Astrocyte (in vitro differentiated cells and primary cell): ENCODE results near the gene JAM3. TPM values are rescaled to one million over a fixed set of nuclear protein-coding genes. Genes with fewer than 3 reads are reported as not detected.

Source experiments
- DNase-seq: peaks from one replicate; pipeline ENCODE4 v3.0.0-alpha.2; 2010; ENCODE audit warnings: low read depth
- FAIRE-seq: peaks from 2 replicates; lab custom pipeline; 2011; peaks lifted over from hg19 to GRCh38; lab: Jason Lieb, UNC
- H2AFZ ChIP-seq: 2 replicates; pipeline ENCODE4 v1.6.0; 2012; ENCODE audit warnings: low read depth, low read length, inconsistent platforms
- H3K27ac ChIP-seq: 2 replicates; pipeline ENCODE4 v1.5.1; 2011; ENCODE audit warnings: low read depth, low read length, inconsistent platforms
- H3K27me3 ChIP-seq: 2 replicates; pipeline ENCODE4 v1.6.0; 2011; ENCODE audit warnings: low read length, inconsistent platforms; ENCODE audit not compliant: insufficient read depth
- H3K36me3 ChIP-seq: 2 replicates; pipeline ENCODE4 v1.5.1; 2011; ENCODE audit warnings: low read length, inconsistent platforms; ENCODE audit not compliant: insufficient read depth
- H3K4me1 ChIP-seq: 2 replicates; pipeline ENCODE4 v1.5.1; 2011; ENCODE audit warnings: low read length, inconsistent platforms; ENCODE audit not compliant: insufficient read depth
- H3K4me2 ChIP-seq: 2 replicates; pipeline ENCODE4 v1.6.0; 2012; ENCODE audit warnings: low read length, inconsistent platforms
- H3K4me3 ChIP-seq: 2 replicates; pipeline ENCODE4 v1.5.1; 2011; ENCODE audit warnings: low read depth, mild to moderate bottlenecking, low read length, inconsistent platforms; ENCODE audit not compliant: insufficient read depth
- H3K79me2 ChIP-seq: 2 replicates; pipeline ENCODE4 v1.6.0; 2012; ENCODE audit warnings: mild to moderate bottlenecking, low read length, inconsistent platforms; ENCODE audit not compliant: insufficient read depth
- H3K9ac ChIP-seq: 2 replicates; pipeline ENCODE4 v1.6.0; 2012; ENCODE audit warnings: mild to moderate bottlenecking, low read length, inconsistent platforms
- H3K9me3 ChIP-seq: 2 replicates; pipeline ENCODE4 v1.5.1; 2012; ENCODE audit warnings: low read depth, mild to moderate bottlenecking, low read length, inconsistent platforms; ENCODE audit not compliant: insufficient read depth
- H4K20me1 ChIP-seq: 2 replicates; pipeline ENCODE4 v1.6.0; 2012; ENCODE audit warnings: low read length, inconsistent platforms; ENCODE audit not compliant: insufficient read depth
- H3K27ac Mint-ChIP-seq: one replicate; pipeline ENCODE4 v1.8.0; 2021; ENCODE audit warnings: mild to moderate bottlenecking, mixed read lengths; ENCODE audit not compliant: unreplicated experiment
- H3K27me3 Mint-ChIP-seq: one replicate; pipeline ENCODE4 v1.8.0; 2021; ENCODE audit warnings: low read depth, mixed read lengths; ENCODE audit not compliant: unreplicated experiment
- H3K36me3 Mint-ChIP-seq: one replicate; pipeline ENCODE4 v1.8.0; 2021; ENCODE audit warnings: low read depth, mixed read lengths; ENCODE audit not compliant: unreplicated experiment
- H3K4me1 Mint-ChIP-seq: one replicate; pipeline ENCODE4 v1.8.0; 2021; ENCODE audit warnings: low read depth, mixed read lengths; ENCODE audit not compliant: unreplicated experiment
- H3K4me3 Mint-ChIP-seq: one replicate; pipeline ENCODE4 v1.8.0; 2021; ENCODE audit warnings: mild to moderate bottlenecking, moderate library complexity, mixed read lengths; ENCODE audit not compliant: unreplicated experiment
- H3K9me3 Mint-ChIP-seq: one replicate; pipeline ENCODE4 v1.8.0; 2021; ENCODE audit warnings: mild to moderate bottlenecking, mixed read lengths; ENCODE audit not compliant: unreplicated experiment
- EZH2 ChIP-seq: IDR thresholded peaks from 2 replicates; pipeline ENCODE4 v1.6.1; 2012; ENCODE audit warnings: mild to moderate bottlenecking, low read length, inconsistent platforms; ENCODE audit not compliant: insufficient read depth
- total RNA-seq: library from RNA; stranded (reverse); gene quantifications from 2 replicates; pipeline ENCODE4 v1.2.1, GENCODE V29; 2021
- TF ChIP-seq, protein P1 (sequence below): IDR thresholded peaks from 2 replicates; pipeline ENCODE4 v1.5.1; 2011; ENCODE audit warnings: low read depth, mild to moderate bottlenecking, inconsistent platforms, low read length, moderate library complexity; ENCODE audit not compliant: insufficient read depth

JAM3 gene
- total RNA-seq, 1 donor from 2014 or later: 88.3 TPM

DNA sequence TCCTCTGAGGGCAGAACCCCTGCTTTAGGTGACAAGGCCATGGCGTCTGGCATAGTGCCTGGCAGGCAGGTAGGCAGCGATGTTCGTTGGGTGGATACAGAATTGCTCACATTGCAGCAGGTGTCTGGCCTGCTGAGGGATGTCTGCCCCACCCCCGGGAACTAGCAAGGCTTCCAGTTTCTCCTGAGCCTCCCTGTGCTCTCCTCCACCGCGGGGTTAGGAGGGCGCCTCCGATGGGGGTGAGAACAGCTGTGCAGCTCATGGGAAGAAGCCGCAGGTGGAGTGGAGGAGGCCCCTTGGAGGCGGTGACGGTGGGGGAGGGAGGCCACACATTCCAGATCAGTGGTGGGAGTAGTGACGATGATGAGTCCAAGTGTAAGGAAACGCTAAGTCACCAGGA, 48.3 kb upstream of the JAM3 start:
- H3K4me1 Mint-ChIP-seq: peaks cover 7% of the 10 kb centered on the region

GRCh38 chr11:134021326-134021725, 47.5 kb upstream of the JAM3 start:
- no peaks in the 10 kb centered on the region for H3K4me1 ChIP-seq
- no peak overlapping the region for H3K27ac Mint-ChIP-seq
- FAIRE-seq: no peak
- no peak overlapping the region for H3K4me3 Mint-ChIP-seq
- H3K36me3 ChIP-seq: no peaks in the 10 kb centered on the region
- no peak overlapping the region for H3K9ac ChIP-seq
- no peak overlapping the region for H3K4me2 ChIP-seq
- H3K36me3 Mint-ChIP-seq: peaks cover 2% of the 10 kb centered on the region
- no peak overlapping the region for H3K4me3 ChIP-seq
- peaks cover 13% of the 10 kb centered on the region for H3K27me3 ChIP-seq
- DNase-seq: no peak
- no peaks in the 10 kb centered on the region for H4K20me1 ChIP-seq
- H2AFZ ChIP-seq: no peak overlapping the region
- TF ChIP-seq EZH2: no peak
- TF ChIP-seq, protein P1, sequence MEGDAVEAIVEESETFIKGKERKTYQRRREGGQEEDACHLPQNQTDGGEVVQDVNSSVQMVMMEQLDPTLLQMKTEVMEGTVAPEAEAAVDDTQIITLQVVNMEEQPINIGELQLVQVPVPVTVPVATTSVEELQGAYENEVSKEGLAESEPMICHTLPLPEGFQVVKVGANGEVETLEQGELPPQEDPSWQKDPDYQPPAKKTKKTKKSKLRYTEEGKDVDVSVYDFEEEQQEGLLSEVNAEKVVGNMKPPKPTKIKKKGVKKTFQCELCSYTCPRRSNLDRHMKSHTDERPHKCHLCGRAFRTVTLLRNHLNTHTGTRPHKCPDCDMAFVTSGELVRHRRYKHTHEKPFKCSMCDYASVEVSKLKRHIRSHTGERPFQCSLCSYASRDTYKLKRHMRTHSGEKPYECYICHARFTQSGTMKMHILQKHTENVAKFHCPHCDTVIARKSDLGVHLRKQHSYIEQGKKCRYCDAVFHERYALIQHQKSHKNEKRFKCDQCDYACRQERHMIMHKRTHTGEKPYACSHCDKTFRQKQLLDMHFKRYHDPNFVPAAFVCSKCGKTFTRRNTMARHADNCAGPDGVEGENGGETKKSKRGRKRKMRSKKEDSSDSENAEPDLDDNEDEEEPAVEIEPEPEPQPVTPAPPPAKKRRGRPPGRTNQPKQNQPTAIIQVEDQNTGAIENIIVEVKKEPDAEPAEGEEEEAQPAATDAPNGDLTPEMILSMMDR: no peak
- H3K9me3 Mint-ChIP-seq: no peaks in the 10 kb centered on the region
- peaks cover 24% of the 10 kb centered on the region for H3K27me3 Mint-ChIP-seq
- no peak overlapping the region for H3K27ac ChIP-seq
- H3K79me2 ChIP-seq: no peaks in the 10 kb centered on the region
- H3K9me3 ChIP-seq: no peaks in the 10 kb centered on the region
- peaks cover 9% of the 10 kb centered on the region for H3K4me1 Mint-ChIP-seq

More for the DNA sequence above, 48.3 kb upstream of the JAM3 start:
- Mint-ChIP-seq H3K27ac (no peak overlapping the region), H3K27me3 (peaks cover 31% of the 10 kb centered on the region), H3K36me3 (peaks cover 2% of the 10 kb centered on the region), H3K4me3 (no peak overlapping the region), H3K9me3 (no peaks in the 10 kb centered on the region)
- Histone ChIP-seq H3K9ac (no peak overlapping the region), H3K4me1 (no peaks in the 10 kb centered on the region), H4K20me1 (no peaks in the 10 kb centered on the region), H3K36me3 (no peaks in the 10 kb centered on the region), H3K27ac (no peak overlapping the region), H3K9me3 (no peaks in the 10 kb centered on the region), H3K4me3 (no peak overlapping the region), H3K4me2 (no peak overlapping the region), H3K79me2 (no peaks in the 10 kb centered on the region), H3K27me3 (peaks cover 13% of the 10 kb centered on the region), H2AFZ (no peak overlapping the region)
- no peak for TF ChIP-seq EZH2
- TF ChIP-seq, protein P1: no peak
- FAIRE-seq (no peak), DNase-seq (no peak)

DNA sequence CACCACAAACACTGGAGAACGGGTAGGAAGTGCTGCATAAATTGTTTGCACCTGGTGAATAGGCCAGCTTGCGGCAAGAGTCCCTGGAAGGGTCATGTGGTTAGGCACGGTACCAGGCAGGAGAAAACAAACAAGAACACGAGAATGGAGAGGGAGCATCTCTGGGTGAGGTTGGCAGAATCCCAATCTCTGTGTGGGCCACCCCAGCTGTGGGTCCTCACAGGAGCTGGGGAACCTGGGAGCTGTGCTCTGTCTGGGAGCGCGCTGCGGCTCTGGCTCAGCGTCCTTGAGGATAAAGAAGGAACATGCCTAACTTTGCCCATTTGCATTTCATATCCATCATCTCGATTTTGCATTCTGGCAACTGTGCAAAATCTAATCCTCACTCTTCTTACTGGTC, 46.1 kb upstream of the JAM3 start:
- H3K9me3 ChIP-seq: no peaks in the 10 kb centered on the region
- H3K4me3 ChIP-seq: no peak overlapping the region
- DNase-seq (no peak), FAIRE-seq (no peak)
- no peak overlapping the region for H3K9ac ChIP-seq
- H3K9me3 Mint-ChIP-seq: no peaks in the 10 kb centered on the region
- peaks cover 11% of the 10 kb centered on the region for H3K4me1 Mint-ChIP-seq
- peaks cover 15% of the 10 kb centered on the region for H3K27me3 Mint-ChIP-seq
- no peak overlapping the region for H2AFZ ChIP-seq
- H3K79me2 ChIP-seq: no peaks in the 10 kb centered on the region
- no peaks in the 10 kb centered on the region for H4K20me1 ChIP-seq
- no peak overlapping the region for H3K4me2 ChIP-seq
- H3K4me1 ChIP-seq: no peaks in the 10 kb centered on the region
- peaks cover 2% of the 10 kb centered on the region for H3K36me3 Mint-ChIP-seq
- no peak overlapping the region for H3K4me3 Mint-ChIP-seq
- no peaks in the 10 kb centered on the region for H3K36me3 ChIP-seq
- TF ChIP-seq EZH2: no peak
- TF ChIP-seq, protein P1: no peak
- H3K27ac Mint-ChIP-seq: no peak overlapping the region
- peaks cover 6% of the 10 kb centered on the region for H3K27me3 ChIP-seq
- no peak overlapping the region for H3K27ac ChIP-seq
